ENCODE results near the gene CLCNKB.
A peak's percentile ranks its signal among the peaks of the same experiment; 100 is the strongest.

CLCNKB gene

DNA sequence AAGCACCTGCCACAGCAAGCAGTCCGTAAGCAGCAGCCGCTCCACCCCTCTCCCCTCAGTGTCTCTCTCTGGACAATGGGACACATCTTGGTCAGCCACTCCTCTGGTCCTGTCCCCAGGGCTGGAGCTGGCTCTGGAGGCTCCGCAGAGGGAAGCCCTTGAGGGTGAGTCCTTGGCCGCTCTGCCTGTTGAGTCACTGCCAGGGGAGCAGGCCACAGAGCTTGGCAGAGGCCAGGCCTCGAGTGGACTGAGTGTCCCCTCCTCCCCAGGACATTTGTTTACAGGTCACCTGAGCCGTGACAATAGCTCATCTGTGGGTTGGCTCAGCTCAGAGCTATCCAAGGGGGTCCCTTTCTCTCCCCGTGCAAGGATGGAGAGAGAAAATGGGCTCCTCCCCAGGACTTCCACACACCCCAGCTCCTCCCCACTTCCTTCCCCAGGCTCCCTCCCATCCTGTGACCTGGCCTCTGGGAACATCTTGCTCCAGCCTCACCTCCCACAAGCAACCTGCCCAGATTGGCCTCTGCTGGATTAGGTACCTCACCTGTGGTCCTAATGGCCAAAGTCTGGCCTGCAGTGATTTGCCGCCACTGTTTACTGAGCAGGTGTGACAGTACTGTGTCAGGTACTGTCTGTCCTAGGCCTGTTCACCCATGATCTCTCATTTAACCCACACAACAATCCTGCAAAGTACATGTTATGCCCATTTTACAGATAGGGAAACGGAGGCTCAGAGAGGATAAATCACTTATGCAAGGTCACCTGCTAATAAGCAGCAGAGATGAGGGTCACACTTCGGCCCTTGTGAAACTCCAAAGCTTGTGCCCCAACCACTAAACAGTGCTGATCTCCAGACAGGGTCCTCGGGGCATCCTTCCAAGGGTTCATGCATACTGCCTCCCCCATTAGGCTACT, 25.0 kb downstream of the CLCNKB start:
- peaks cover 0 to 20% (median 12%) of the 10 kb centered on the region in 4 experiments for H3K4me1 ChIP-seq (ENCODE audit: control extremely low read depth in 1 of 4, control insufficient read depth in 4 of 4, insufficient read depth in 4 of 4, low read length in 3 of 4)
- ChIA-PET CTCF (interaction anchor here (0.8 to 3.0 kb wide), 8 partner anchors 9 to 277 kb away, joined by 3 to 8 read pairs (median 3); no protein-coding TSS in a partner anchor), POLR2A (interaction anchor here (0.6 kb wide), 1 partner anchor 10 kb away, joined by 3 read pairs; no protein-coding TSS in a partner anchor)
- H3K27ac ChIP-seq (ENCODE audit: insufficient read depth in 1 of 2, low read depth in 1 of 2, low read length in 2 of 2, poor library complexity in 1 of 2, severe bottlenecking in 2 of 2), result no peak overlapping the region
- no peak overlapping the region for H3K4me3 ChIP-seq (ENCODE audit: control insufficient read depth in 1 of 7, extremely low read depth in 1 of 7, insufficient read depth in 4 of 7, low read depth in 2 of 7, low read length in 6 of 7)
- WGBS (ENCODE audit: insufficient coverage), result 92% methylated on average over 11 of the region's 11 CpGs
- H3K36me3 ChIP-seq (ENCODE audit: control insufficient read depth in 4 of 4, insufficient read depth in 4 of 4, low read length in 3 of 4), result no peaks in the 10 kb centered on the region
- peaks cover 0 to 33% (median 20%) of the 10 kb centered on the region in 5 experiments for H3K27me3 ChIP-seq (replicated peaks in 2 of 5; ENCODE audit: control insufficient read depth in 4 of 5, insufficient read depth in 5 of 5, low read length in 4 of 5)
- H3K9me3 ChIP-seq (ENCODE audit: control extremely low read depth in 1 of 5, control insufficient read depth in 4 of 5, insufficient read depth in 2 of 5, low read depth in 1 of 5, low read length in 4 of 5), result no peaks in the 10 kb centered on the region
- DNase-seq, result no peak

DNA sequence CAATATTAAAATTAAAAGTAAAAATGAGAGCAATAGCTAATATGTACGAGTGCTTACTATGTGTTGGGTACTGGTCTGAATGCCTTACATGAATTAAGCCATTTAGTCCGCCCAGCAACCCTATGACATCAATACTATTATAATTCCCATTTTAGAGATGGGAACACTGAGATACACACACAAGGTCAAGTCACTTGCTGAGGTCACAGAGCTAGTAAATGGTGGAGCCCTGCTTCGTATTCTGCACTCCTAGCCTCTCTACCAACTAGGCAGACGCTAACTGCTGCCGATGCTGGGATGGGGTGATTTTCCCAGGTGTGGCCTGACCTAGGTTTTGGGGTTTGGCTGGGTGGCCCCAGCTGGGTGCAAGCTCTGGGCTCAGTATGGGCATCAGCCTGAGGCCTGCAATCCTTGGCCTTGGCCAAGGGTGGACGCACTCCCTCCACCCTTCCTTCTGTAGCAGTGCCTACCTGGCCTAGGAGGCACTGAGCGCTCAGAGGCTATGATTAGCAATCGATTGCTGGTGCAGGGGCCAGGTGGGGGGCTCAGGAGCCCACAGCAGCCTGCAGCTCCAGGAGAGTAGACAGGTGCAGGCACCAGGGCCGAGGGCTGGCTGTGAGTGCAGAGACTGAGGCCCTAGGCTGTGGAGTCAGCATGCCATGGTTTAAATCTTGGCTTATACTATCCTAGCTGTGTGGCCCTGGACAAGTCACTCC, 27.2 kb downstream of the CLCNKB start:
- peaks cover 0 to 19% (median 12%) of the 10 kb centered on the region in 4 experiments for H3K4me1 ChIP-seq (ENCODE audit: control extremely low read depth in 1 of 4, control insufficient read depth in 4 of 4, insufficient read depth in 4 of 4, low read length in 3 of 4)
- CTCF ChIA-PET, result interaction anchor here (0.6 to 15.9 kb wide), 9 partner anchors 8 to 349 kb away, joined by 3 to 356 read pairs (median 4); no protein-coding TSS in a partner anchor
- no peaks in the 10 kb centered on the region for H3K36me3 ChIP-seq (ENCODE audit: control insufficient read depth in 4 of 4, insufficient read depth in 4 of 4, low read length in 3 of 4)
- no peak for DNase-seq
- no peak overlapping the region for H3K4me3 ChIP-seq (ENCODE audit: control insufficient read depth in 1 of 7, extremely low read depth in 1 of 7, insufficient read depth in 4 of 7, low read depth in 2 of 7, low read length in 6 of 7)
- peaks cover 0 to 24% (median 15%) of the 10 kb centered on the region in 5 experiments for H3K27me3 ChIP-seq (replicated peaks in 2 of 5; ENCODE audit: control insufficient read depth in 4 of 5, insufficient read depth in 5 of 5, low read length in 4 of 5)
- no peaks in the 10 kb centered on the region for H3K9me3 ChIP-seq (ENCODE audit: control extremely low read depth in 1 of 5, control insufficient read depth in 4 of 5, insufficient read depth in 2 of 5, low read depth in 1 of 5, low read length in 4 of 5)
- 94% methylated on average over 7 of the region's 9 CpGs for WGBS (ENCODE audit: insufficient coverage)
- H3K27ac ChIP-seq (ENCODE audit: insufficient read depth in 1 of 2, low read depth in 1 of 2, low read length in 2 of 2, poor library complexity in 1 of 2, severe bottlenecking in 2 of 2), result no peak overlapping the region
- POLR2A ChIA-PET, result no interaction called here

DNA sequence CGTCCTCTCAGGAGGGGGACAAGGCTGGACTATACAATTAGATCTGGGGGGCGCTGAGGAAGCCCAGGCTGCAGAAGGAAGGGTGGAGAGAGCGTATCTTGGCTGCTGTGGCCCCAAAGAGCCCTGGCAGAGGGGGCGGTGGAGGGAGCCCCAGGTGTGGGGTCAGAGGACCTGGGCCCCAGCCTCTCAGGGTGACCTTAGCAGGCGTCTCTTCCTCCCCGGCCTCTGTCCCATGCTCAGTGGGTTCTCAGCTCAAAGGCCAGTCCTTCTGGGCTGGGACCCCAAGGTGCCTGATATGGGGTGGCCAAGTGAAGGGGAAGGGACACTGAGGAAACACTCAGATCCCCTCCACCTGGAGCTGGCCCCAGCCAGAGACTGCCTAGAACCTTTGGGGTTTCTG, 28.0 kb downstream of the CLCNKB start:
- Histone ChIP-seq H3K36me3 (ENCODE audit: control insufficient read depth in 4 of 4, insufficient read depth in 4 of 4, low read length in 3 of 4) (no peaks in the 10 kb centered on the region), H3K27ac (ENCODE audit: insufficient read depth in 1 of 2, low read depth in 1 of 2, low read length in 2 of 2, poor library complexity in 1 of 2, severe bottlenecking in 2 of 2) (no peak overlapping the region), H3K4me3 (ENCODE audit: control insufficient read depth in 1 of 7, extremely low read depth in 1 of 7, insufficient read depth in 4 of 7, low read depth in 2 of 7, low read length in 6 of 7) (no peak overlapping the region), H3K27me3 (replicated peaks in 2 of 5; ENCODE audit: control insufficient read depth in 4 of 5, insufficient read depth in 5 of 5, low read length in 4 of 5) (peaks cover 0 to 21% (median 15%) of the 10 kb centered on the region in 5 experiments), H3K9me3 (ENCODE audit: control extremely low read depth in 1 of 5, control insufficient read depth in 4 of 5, insufficient read depth in 2 of 5, low read depth in 1 of 5, low read length in 4 of 5) (no peaks in the 10 kb centered on the region), H3K4me1 (ENCODE audit: control extremely low read depth in 1 of 4, control insufficient read depth in 4 of 4, insufficient read depth in 4 of 4, low read length in 3 of 4) (peaks cover 0 to 19% (median 12%) of the 10 kb centered on the region in 4 experiments)
- POLR2A ChIA-PET, result no interaction called here
- CTCF ChIA-PET, result interaction anchor here (0.9 to 15.9 kb wide), 4 partner anchors 10 to 176 kb away, joined by 4 to 356 read pairs (median 6); no protein-coding TSS in a partner anchor
- 97% methylated on average over 5 of the region's 6 CpGs for WGBS (ENCODE audit: insufficient coverage)
- DNase-seq, result no peak

DNA sequence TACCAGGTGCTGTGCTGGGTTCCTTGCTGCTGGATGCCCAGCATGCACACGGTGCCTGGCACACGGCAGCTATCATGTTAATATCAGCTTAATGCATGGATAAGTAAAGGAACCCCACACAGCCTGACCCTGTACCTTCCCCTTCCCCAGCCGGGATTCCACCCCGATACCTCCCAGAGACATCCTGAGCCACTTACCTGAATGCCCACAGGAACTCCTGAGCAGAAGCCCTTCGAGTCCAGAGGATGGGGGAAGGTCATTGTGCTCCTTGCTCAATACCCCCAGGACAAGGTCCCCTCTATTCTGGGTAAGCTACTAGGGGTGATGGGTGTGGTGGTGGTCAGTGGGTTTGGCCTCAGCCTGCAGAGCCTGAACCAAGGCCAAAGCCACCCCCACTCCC, 28.5 kb downstream of the CLCNKB start:
- H3K27me3 ChIP-seq (replicated peaks in 2 of 5; ENCODE audit: control insufficient read depth in 4 of 5, insufficient read depth in 5 of 5, low read length in 4 of 5), result peaks cover 0 to 21% (median 15%) of the 10 kb centered on the region in 5 experiments
- peaks cover 0 to 16% (median 12%) of the 10 kb centered on the region in 4 experiments for H3K4me1 ChIP-seq (ENCODE audit: control extremely low read depth in 1 of 4, control insufficient read depth in 4 of 4, insufficient read depth in 4 of 4, low read length in 3 of 4)
- CTCF ChIA-PET, result interaction anchor here (1.0 to 15.9 kb wide), 4 partner anchors 8 to 176 kb away, joined by 5 to 356 read pairs (median 7); no protein-coding TSS in a partner anchor
- no peak for DNase-seq
- WGBS (ENCODE audit: insufficient coverage), result 100% methylated on average over 1 of the region's 5 CpGs
- POLR2A ChIA-PET, result no interaction called here
- no peak overlapping the region for H3K4me3 ChIP-seq (ENCODE audit: control insufficient read depth in 1 of 7, extremely low read depth in 1 of 7, insufficient read depth in 4 of 7, low read depth in 2 of 7, low read length in 6 of 7)
- H3K36me3 ChIP-seq (ENCODE audit: control insufficient read depth in 4 of 4, insufficient read depth in 4 of 4, low read length in 3 of 4), result no peaks in the 10 kb centered on the region
- H3K9me3 ChIP-seq (ENCODE audit: control extremely low read depth in 1 of 5, control insufficient read depth in 4 of 5, insufficient read depth in 2 of 5, low read depth in 1 of 5, low read length in 4 of 5), result no peaks in the 10 kb centered on the region
- H3K27ac ChIP-seq (ENCODE audit: insufficient read depth in 1 of 2, low read depth in 1 of 2, low read length in 2 of 2, poor library complexity in 1 of 2, severe bottlenecking in 2 of 2), result no peak overlapping the region

DNA sequence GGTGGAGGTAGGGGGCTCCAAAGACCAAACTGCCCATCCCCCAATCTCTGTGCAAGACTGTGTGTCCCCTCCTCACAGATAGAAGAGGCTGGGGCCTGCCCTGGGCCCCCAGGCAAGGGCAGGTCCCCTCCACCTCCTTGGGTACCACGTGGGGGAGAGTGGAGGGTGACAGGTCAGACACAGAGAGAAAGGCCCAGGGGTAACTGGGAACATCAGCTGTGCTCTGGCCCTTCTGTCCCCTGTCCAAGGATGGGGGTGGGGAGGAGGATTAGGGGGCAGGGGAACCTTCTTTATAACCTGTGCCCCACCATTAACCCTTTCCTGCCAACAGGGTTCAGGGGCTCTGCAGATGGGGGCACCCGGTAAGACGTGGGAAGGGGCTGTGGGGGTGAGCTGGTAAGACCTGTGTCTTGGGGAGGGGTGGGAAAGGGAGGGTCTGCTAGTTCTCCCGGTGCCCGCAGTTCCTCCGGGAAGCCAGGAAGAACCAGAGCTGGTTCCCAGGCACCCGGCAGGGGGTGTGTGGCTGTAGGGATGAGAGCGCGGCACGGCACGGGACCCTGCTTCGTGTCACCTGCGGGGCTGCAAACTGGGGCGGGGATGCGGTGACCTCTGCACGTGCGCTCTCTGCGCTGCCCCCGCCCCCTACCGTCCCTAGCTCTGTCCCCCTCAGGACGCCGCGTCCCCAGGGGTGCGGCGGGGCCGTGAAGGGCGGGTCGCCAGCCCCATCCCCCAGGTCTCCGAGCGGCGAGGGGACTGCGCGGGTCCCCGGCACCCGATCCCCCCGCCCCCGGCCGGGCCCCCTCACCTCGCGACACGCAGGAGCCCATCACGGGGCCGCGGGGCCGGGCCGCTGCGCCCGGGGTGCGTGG, 29.3 kb downstream of the CLCNKB start:
- no peak overlapping the region for H3K27ac ChIP-seq (ENCODE audit: insufficient read depth in 1 of 2, low read depth in 1 of 2, low read length in 2 of 2, poor library complexity in 1 of 2, severe bottlenecking in 2 of 2)
- peaks cover 0 to 21% (median 15%) of the 10 kb centered on the region in 5 experiments for H3K27me3 ChIP-seq (replicated peaks in 2 of 5; ENCODE audit: control insufficient read depth in 4 of 5, insufficient read depth in 5 of 5, low read length in 4 of 5)
- CTCF ChIA-PET, result interaction anchor here (1.0 to 15.9 kb wide), 9 partner anchors 8 to 172 kb away, joined by 3 to 356 read pairs (median 4); partner anchors contain the start of gene CLCNKB
- 3% methylated on average over 22 of the region's 49 CpGs for WGBS (ENCODE audit: insufficient coverage)
- peaks cover 0 to 16% (median 11%) of the 10 kb centered on the region in 4 experiments for H3K4me1 ChIP-seq (ENCODE audit: control extremely low read depth in 1 of 4, control insufficient read depth in 4 of 4, insufficient read depth in 4 of 4, low read length in 3 of 4)
- no peak for DNase-seq
- no peaks in the 10 kb centered on the region for H3K9me3 ChIP-seq (ENCODE audit: control extremely low read depth in 1 of 5, control insufficient read depth in 4 of 5, insufficient read depth in 2 of 5, low read depth in 1 of 5, low read length in 4 of 5)
- no peaks in the 10 kb centered on the region for H3K36me3 ChIP-seq (ENCODE audit: control insufficient read depth in 4 of 4, insufficient read depth in 4 of 4, low read length in 3 of 4)
- peak overlapping the region in 4 of 7 experiments; percentile 5 to 58 (median 48) for H3K4me3 ChIP-seq (ENCODE audit: control insufficient read depth in 1 of 7, extremely low read depth in 1 of 7, insufficient read depth in 4 of 7, low read depth in 2 of 7, low read length in 6 of 7)
- POLR2A ChIA-PET, result no interaction called here

DNA sequence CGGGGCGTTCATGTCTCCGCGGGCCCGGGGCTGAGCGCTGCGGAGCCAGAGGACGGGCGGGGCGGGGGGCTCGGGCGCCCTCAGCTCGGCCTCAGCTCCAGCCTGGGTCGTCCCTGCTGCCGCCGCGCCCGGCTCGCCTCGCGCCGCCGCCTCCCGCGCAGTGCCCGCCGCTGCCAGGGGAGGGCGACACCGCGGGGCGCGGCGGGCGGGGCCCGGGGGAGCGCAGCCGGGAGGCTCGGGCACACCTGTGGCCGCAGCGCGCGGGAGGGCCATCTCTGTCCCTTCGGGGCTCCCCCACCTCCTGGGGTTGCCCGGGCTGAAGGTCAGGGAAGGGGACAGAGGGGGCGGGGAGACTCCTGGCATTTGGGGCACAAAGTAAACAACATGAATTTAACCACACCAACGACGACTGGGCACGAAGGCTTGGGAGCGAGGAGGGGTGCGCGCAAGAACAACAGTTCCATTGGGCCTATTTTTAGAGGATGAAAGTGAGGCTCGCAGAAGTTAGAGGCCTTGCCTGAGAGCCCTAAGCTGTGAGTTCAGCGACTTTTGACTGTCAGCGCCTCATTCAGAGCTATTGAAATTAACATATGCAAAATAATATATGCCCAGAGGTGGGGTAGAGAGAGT, 30.0 kb downstream of the CLCNKB start, which contains the start of gene FAM131C:
TSS of gene FAM131C (minus strand) at position 162 of the 630 bp plus-strand sequence. CDS start 209 bp downstream, outside the sequence.
- Histone ChIP-seq H3K4me1 (ENCODE audit: control extremely low read depth in 1 of 4, control insufficient read depth in 4 of 4, insufficient read depth in 4 of 4, low read length in 3 of 4) (peaks cover 0 to 16% (median 11%) of the 10 kb centered on the region in 4 experiments), H3K27me3 (replicated peaks in 2 of 5; ENCODE audit: control insufficient read depth in 4 of 5, insufficient read depth in 5 of 5, low read length in 4 of 5) (peaks cover 0 to 21% (median 13%) of the 10 kb centered on the region in 5 experiments), H3K9me3 (ENCODE audit: control extremely low read depth in 1 of 5, control insufficient read depth in 4 of 5, insufficient read depth in 2 of 5, low read depth in 1 of 5, low read length in 4 of 5) (no peaks in the 10 kb centered on the region), H3K4me3 (ENCODE audit: control insufficient read depth in 1 of 7, extremely low read depth in 1 of 7, insufficient read depth in 4 of 7, low read depth in 2 of 7, low read length in 6 of 7) (peak within 1 kb of the TSS in 6 of 7 experiments; percentile 13 to 64 (median 49)), H3K27ac (ENCODE audit: insufficient read depth in 1 of 2, low read depth in 1 of 2, low read length in 2 of 2, poor library complexity in 1 of 2, severe bottlenecking in 2 of 2) (no peak within 1 kb of the TSS), H3K36me3 (ENCODE audit: control insufficient read depth in 4 of 4, insufficient read depth in 4 of 4, low read length in 3 of 4) (no peaks in the 10 kb centered on the region)
- ChIA-PET CTCF (interaction anchor here (1.0 to 15.9 kb wide), 10 partner anchors 9 to 171 kb away, joined by 3 to 356 read pairs (median 4); partner anchors contain the start of gene CLCNKB), POLR2A (no interaction called here)
- WGBS (ENCODE audit: insufficient coverage), result 0% methylated on average over 25 of the region's 54 CpGs
- DNase-seq, result peak in 2 of 3 donors; percentile 48 to 64
